Suprapubic skin (tissue), 4 donors: ENCODE data around the gene MIPOL1. TPM values are rescaled to one million over a fixed set of nuclear protein-coding genes. Genes with fewer than 3 reads are reported as not detected.

ENCODE experiments used
- DNase-seq, 2 donors: peaks; one replicate each; pipeline ENCODE4 v3.0.0-alpha.2; 2019; ENCODE audit warnings: low spot score in 2 of 2
- H3K27ac ChIP-seq: fragments of 200-600 bp; sonication (generic); one replicate; pipeline ENCODE4 v1.5.1; 2019
- H3K27me3 ChIP-seq: fragments of 200-600 bp; sonication (generic); one replicate; pipeline ENCODE4 v1.5.1; 2019
- H3K36me3 ChIP-seq: fragments of 200-600 bp; sonication (generic); one replicate; pipeline ENCODE4 v1.5.1; 2019
- H3K4me1 ChIP-seq: fragments of 200-600 bp; sonication (generic); one replicate; pipeline ENCODE4 v1.5.1; 2019
- H3K4me3 ChIP-seq: fragments of 200-600 bp; sonication (generic); one replicate; pipeline ENCODE4 v1.5.1; 2019; ENCODE audit warnings: mild to moderate bottlenecking
- H3K9me3 ChIP-seq: fragments of 200-600 bp; sonication (generic); one replicate; pipeline ENCODE4 v1.5.1; 2019
- CTCF ChIP-seq, 2 donors: fragments of 200-600 bp in 1 of 2; fragments of 450-650 bp in 1 of 2; sonication (generic) in 1 of 2; IDR thresholded peaks; one replicate each; pipeline ENCODE4 v1.5.1; 2016 to 2019; ENCODE audit warnings: antibody characterized with exemption in 2 of 2, mild to moderate bottlenecking in 1 of 2, moderate library complexity in 1 of 2
- EP300 ChIP-seq: sonication (generic); formaldehyde crosslinking; IDR thresholded peaks from one replicate; pipeline ENCODE4 v1.6.1; 2017; ENCODE audit warnings: antibody characterized with exemption
- POLR2A ChIP-seq, 2 donors: fragments of 450-650 bp; IDR thresholded peaks; one replicate each; pipeline ENCODE4 v1.6.1; 2017; ENCODE audit warnings: antibody characterized with exemption in 2 of 2, mild to moderate bottlenecking in 2 of 2, moderate library complexity in 2 of 2
- POLR2AphosphoS5 ChIP-seq, 3 donors: sonication (generic); formaldehyde crosslinking; IDR thresholded peaks; one replicate each; pipeline ENCODE4 v1.6.1; 2017; ENCODE audit warnings: antibody characterized with exemption in 3 of 3
- WGBS: methylation state at CpG from one replicate; pipeline ENCODE4 v1.1.5; 2018; 5-methylcytosine and 5-hydroxymethylcytosine counted together
- total RNA-seq, 4 donors: library from RNA; depleted of rRNA; stranded (reverse); fragments of >200 nt; gene quantifications; one replicate each; pipeline ENCODE4 v1.1.0, GENCODE V29; 2016

The MIPOL1 gene
- total RNA-seq, 4 donors from 2014 or later, result 3.5 to 12.7 (median 7.6) TPM

DNA sequence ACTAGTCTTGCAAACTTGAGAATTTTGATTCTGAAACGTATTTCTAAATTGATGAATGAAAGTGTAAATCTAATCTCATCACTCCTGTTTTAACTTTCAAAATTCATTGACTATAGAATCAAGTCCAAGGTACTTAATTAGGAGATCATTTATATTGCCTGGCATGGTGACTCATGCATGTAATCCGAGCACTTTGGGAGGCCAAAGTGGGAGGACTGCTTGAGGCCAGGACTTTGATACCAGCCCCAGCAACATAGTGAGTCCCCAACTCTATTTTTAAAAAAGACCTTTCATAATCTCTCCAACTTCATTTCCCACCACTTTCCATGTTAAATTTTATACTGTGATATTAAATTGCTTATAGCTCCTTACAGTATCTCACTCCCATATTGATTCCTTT, 3.0 kb upstream of the MIPOL1 start:
- TF ChIP-seq POLR2A (IDR thresholded peaks at IDR 0.05) (no peak), CTCF (IDR thresholded peaks at IDR 0.05) (no peak), EP300 (no peak), POLR2AphosphoS5 (IDR thresholded peaks at IDR 0.05) (no peak)
- no peaks in the 10 kb centered on the region for H3K36me3 ChIP-seq
- H3K27me3 ChIP-seq, result no peaks in the 10 kb centered on the region
- peaks cover 12% of the 10 kb centered on the region for H3K4me1 ChIP-seq
- 77% methylated on average over 2 of the region's 2 CpGs for WGBS
- no peaks in the 10 kb centered on the region for H3K9me3 ChIP-seq
- no peak for DNase-seq
- H3K27ac ChIP-seq, result no peak overlapping the region
- no peak overlapping the region for H3K4me3 ChIP-seq

- no peaks in the 10 kb centered on the region for H3K9me3 ChIP-seq
- no peak for TF ChIP-seq CTCF (IDR thresholded peaks at IDR 0.05)
- no peak for TF ChIP-seq POLR2A (IDR thresholded peaks at IDR 0.05)
- TF ChIP-seq POLR2AphosphoS5 (IDR thresholded peaks at IDR 0.05), result no peak
- no peak for TF ChIP-seq EP300
- DNase-seq, result no peak
- H3K27ac ChIP-seq, result no peak overlapping the region
- 64% methylated on average over 1 of the region's 1 CpG for WGBS
- H3K36me3 ChIP-seq, result no peaks in the 10 kb centered on the region
- H3K4me3 ChIP-seq, result no peak overlapping the region
- no peaks in the 10 kb centered on the region for H3K27me3 ChIP-seq
- peaks cover 12% of the 10 kb centered on the region for H3K4me1 ChIP-seq
These were observed 2.4 kb upstream of the MIPOL1 start for GRCh38 chr14:37195327-37195726.

DNA sequence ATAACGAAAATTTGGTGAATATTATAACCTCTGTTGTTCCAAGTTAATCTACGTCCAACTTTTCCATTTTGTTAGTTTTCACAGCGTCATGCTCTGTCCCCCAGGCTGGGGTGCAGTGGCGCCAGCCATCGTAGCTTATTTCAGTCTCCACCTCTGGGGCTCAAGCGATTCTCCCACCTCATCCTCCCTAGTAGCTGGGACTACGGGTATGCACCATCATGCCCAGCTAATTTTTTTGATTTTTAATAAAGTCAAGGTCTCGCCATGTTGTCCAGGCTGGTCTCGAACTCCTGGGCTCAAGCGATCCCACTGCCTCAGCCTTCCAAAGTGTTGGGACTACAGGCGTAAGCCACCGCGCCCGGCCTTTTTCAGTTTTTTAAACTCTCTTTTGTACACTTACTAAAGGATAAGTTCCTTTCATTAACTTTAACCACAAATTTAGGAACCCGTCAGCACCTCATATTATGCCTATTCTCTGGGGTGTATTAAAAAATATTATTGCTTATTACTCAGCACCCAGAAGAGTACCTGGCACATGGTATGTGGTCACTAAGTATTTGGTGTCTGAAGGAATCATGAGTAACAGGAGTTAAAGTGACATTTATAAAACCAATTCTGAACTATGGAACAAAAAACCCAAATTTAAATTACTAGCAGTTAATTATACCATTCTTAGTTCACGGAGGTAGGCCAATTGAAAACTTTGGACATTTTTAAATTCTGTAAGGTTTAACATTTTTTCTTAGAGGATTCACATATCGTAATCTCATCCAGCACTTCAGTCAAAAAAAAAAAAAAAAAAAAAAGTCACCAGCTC, 925 bp upstream of the MIPOL1 start:
- Histone ChIP-seq H3K36me3 (no peaks in the 10 kb centered on the region), H3K27me3 (no peaks in the 10 kb centered on the region), H3K4me1 (peaks cover 12% of the 10 kb centered on the region), H3K4me3 (peak overlapping the region; percentile 69), H3K27ac (peak overlapping the region; percentile 87), H3K9me3 (no peaks in the 10 kb centered on the region)
- whole genome bisulfite sequencing, result 88% methylated on average over 17 of the region's 17 CpGs
- TF ChIP-seq POLR2A (IDR thresholded peaks at IDR 0.05), result no peak
- TF ChIP-seq CTCF (IDR thresholded peaks at IDR 0.05), result no peak
- TF ChIP-seq EP300, result no peak
- TF ChIP-seq POLR2AphosphoS5 (IDR thresholded peaks at IDR 0.05), result no peak
- DNase-seq, result no peak

DNA sequence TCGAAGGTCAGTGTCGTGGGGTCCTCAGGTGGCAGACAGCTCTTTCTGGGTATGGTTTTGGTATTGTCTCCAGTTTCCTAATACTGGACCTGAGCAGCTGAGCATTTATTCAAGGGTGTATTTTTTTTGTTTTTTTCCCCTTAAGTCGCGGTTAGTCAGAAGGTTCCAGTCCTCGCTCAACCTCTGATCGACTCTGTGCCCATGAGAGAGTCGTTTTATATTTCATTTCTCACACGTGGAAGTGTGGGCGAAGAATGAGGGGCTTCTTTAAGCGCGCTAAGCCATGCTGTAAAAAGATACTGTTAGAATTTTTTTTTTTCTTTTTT, 499 bp downstream of the MIPOL1 start:
- Histone ChIP-seq H3K27me3 (no peaks in the 10 kb centered on the region), H3K4me3 (peak overlapping the region; percentile 69), H3K9me3 (no peaks in the 10 kb centered on the region), H3K4me1 (peaks cover 12% of the 10 kb centered on the region), H3K36me3 (no peaks in the 10 kb centered on the region), H3K27ac (peak overlapping the region; percentile 87)
- TF ChIP-seq POLR2AphosphoS5 (IDR thresholded peaks at IDR 0.05), result no peak
- no peak for TF ChIP-seq POLR2A (IDR thresholded peaks at IDR 0.05)
- TF ChIP-seq EP300, result no peak
- TF ChIP-seq CTCF (IDR thresholded peaks at IDR 0.05), result no peak
- 7% methylated on average over 11 of the region's 11 CpGs for WGBS
- DNase-seq, result no peak

DNA sequence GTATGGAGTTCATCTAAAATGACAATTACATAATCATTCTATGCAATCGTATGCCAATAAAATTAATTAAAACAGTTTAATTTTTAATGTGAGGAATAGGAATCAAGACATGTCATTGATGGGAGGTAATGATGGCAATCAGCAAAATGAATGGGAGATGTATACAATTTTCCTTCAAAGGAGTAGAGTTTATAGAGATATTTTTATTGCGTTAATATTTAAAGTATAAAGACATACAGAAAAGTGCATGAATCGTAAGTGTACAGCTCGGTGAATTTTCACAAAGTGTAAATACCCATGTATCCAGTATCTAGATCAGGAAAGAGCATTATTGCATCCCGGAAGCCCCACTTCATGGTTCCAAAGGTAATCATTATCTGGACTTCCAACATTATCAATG, 1.2 kb downstream of the MIPOL1 start:
- TF ChIP-seq CTCF (IDR thresholded peaks at IDR 0.05), result no peak
- TF ChIP-seq POLR2AphosphoS5 (IDR thresholded peaks at IDR 0.05), result no peak
- TF ChIP-seq EP300, result no peak
- TF ChIP-seq POLR2A (IDR thresholded peaks at IDR 0.05), result no peak
- Histone ChIP-seq H3K9me3 (no peaks in the 10 kb centered on the region), H3K4me3 (no peak overlapping the region), H3K27ac (no peak overlapping the region), H3K4me1 (peaks cover 12% of the 10 kb centered on the region), H3K27me3 (no peaks in the 10 kb centered on the region), H3K36me3 (no peaks in the 10 kb centered on the region)
- DNase-seq, result no peak
- WGBS, result 82% methylated on average over 5 of the region's 5 CpGs
